Liver (tissue), 9 donors: ENCODE data around the gene E2F8. TPM values are rescaled to one million over a fixed set of nuclear protein-coding genes. Genes with fewer than 3 reads are reported as not detected.

Source experiments
- DNase-seq: peaks from one replicate; pipeline ENCODE4 v3.0.0-alpha.2; 2017; ENCODE audit warnings: low spot score
- H3K27ac ChIP-seq, 2 donors: one replicate each; pipeline ENCODE4 v1.7.0; 2013; ENCODE audit warnings: inconsistent platforms in 2 of 2, low read length in 2 of 2, control low read depth in 1 of 2, low read depth in 1 of 2, mild to moderate bottlenecking in 1 of 2
- H3K27me3 ChIP-seq, 4 donors: one replicate each; pipeline versions ENCODE4 v1.6.1 to v1.7.0; 2013; ENCODE audit warnings: low read length in 3 of 4, inconsistent platforms in 1 of 4, mild to moderate bottlenecking in 1 of 4, moderate library complexity in 1 of 4; ENCODE audit not compliant: control insufficient read depth in 4 of 4, insufficient read depth in 4 of 4
- H3K36me3 ChIP-seq, 4 donors: one replicate each; pipeline versions ENCODE4 v1.6.1 to v1.7.0; 2013; ENCODE audit warnings: low read length in 3 of 4, mild to moderate bottlenecking in 3 of 4, low read depth in 1 of 4, moderate library complexity in 1 of 4; ENCODE audit not compliant: control insufficient read depth in 4 of 4, insufficient read depth in 3 of 4
- H3K4me1 ChIP-seq, 4 donors: one replicate each; pipeline versions ENCODE4 v1.6.1 to v1.7.0; 2013; ENCODE audit warnings: low read length in 3 of 4, mild to moderate bottlenecking in 3 of 4, moderate library complexity in 1 of 4; ENCODE audit not compliant: control insufficient read depth in 4 of 4, insufficient read depth in 4 of 4
- H3K4me3 ChIP-seq, 3 donors: one replicate each; pipeline versions ENCODE4 v1.6.1 to v1.7.0; 2013; ENCODE audit warnings: low read length in 3 of 3, control low read depth in 1 of 3, low read depth in 1 of 3, mild to moderate bottlenecking in 1 of 3
- H3K9ac ChIP-seq, 2 donors: one replicate each; pipeline ENCODE4 v1.7.0; 2013; ENCODE audit warnings: low read length in 2 of 2, mild to moderate bottlenecking in 2 of 2, moderate library complexity in 2 of 2, control low read depth in 1 of 2, low read depth in 1 of 2
- H3K9me3 ChIP-seq, 4 donors: one replicate each; pipeline versions ENCODE4 v1.6.1 to v1.7.0; 2013; ENCODE audit warnings: low read length in 3 of 4; ENCODE audit not compliant: control insufficient read depth in 4 of 4
- ATF3 ChIP-seq: IDR thresholded peaks from 2 replicates; pipeline ENCODE4 v1.6.1; 2016; ENCODE audit warnings: antibody characterized with exemption
- EGR1 ChIP-seq, 2 donors: IDR thresholded peaks; 2 replicates each; pipeline ENCODE4 v1.6.1; 2016 to 2018; ENCODE audit warnings: antibody characterized with exemption in 2 of 2, low read depth in 2 of 2
- FOXA1 ChIP-seq: IDR thresholded peaks from 2 replicates; pipeline ENCODE4 v1.6.1; 2016; ENCODE audit warnings: antibody characterized with exemption
- GABPA ChIP-seq, 2 donors: IDR thresholded peaks in 1 of 2; conservative IDR thresholded peaks in 1 of 2; 2 replicates each; pipeline ENCODE4 v1.6.1; 2016; ENCODE audit warnings: antibody characterized with exemption in 2 of 2, mild to moderate bottlenecking in 1 of 2, moderate library complexity in 1 of 2
- HNF4A ChIP-seq, 2 donors: conservative IDR thresholded peaks; 2 replicates each; pipeline ENCODE4 v1.6.1; 2016; ENCODE audit warnings: antibody characterized with exemption in 2 of 2, mild to moderate bottlenecking in 2 of 2
- HNF4G ChIP-seq: IDR thresholded peaks from 2 replicates; pipeline ENCODE4 v1.6.1; 2016; ENCODE audit warnings: antibody characterized with exemption
- JUND ChIP-seq, 2 donors: IDR thresholded peaks; 2 replicates each; pipeline ENCODE4 v1.6.1; 2016; ENCODE audit warnings: antibody characterized with exemption in 2 of 2
- NR2F2 ChIP-seq: IDR thresholded peaks from 2 replicates; pipeline ENCODE4 v1.6.1; 2016; ENCODE audit warnings: antibody characterized with exemption
- RAD21 ChIP-seq, 2 donors: IDR thresholded peaks; 2 replicates each; pipeline ENCODE4 v1.6.1; 2016; ENCODE audit warnings: antibody characterized with exemption in 2 of 2, mild to moderate bottlenecking in 2 of 2
- REST ChIP-seq: IDR thresholded peaks from 2 replicates; pipeline ENCODE4 v1.6.1; 2016; ENCODE audit warnings: antibody characterized with exemption, mild to moderate bottlenecking
- RXRA ChIP-seq, 2 donors: IDR thresholded peaks; 2 replicates each; pipeline ENCODE4 v1.6.1; 2017 to 2018; ENCODE audit warnings: antibody characterized with exemption in 2 of 2, mild to moderate bottlenecking in 1 of 2
- SP1 ChIP-seq: IDR thresholded peaks from 2 replicates; pipeline ENCODE4 v1.6.1; 2018; ENCODE audit warnings: antibody characterized with exemption, mild to moderate bottlenecking
- YY1 ChIP-seq: IDR thresholded peaks from 2 replicates; pipeline ENCODE4 v1.6.1; 2016; ENCODE audit warnings: antibody characterized with exemption, mild to moderate bottlenecking
- ZBTB33 ChIP-seq: IDR thresholded peaks from 2 replicates; pipeline ENCODE4 v1.6.1; 2016; ENCODE audit warnings: antibody characterized with exemption
- WGBS: extraction: QIAGEN DNeasy Blood & Tissue Kit; methylation state at CpG from one replicate; pipeline ENCODE4 v1.1.7; 2013; 5-methylcytosine and 5-hydroxymethylcytosine counted together
- polyA plus RNA-seq, 2 donors: library from polyadenylated mRNA; stranded (reverse) in 1 of 2; unstranded in 1 of 2; fragments of 200-250 nt in 1 of 2; fragments of >200 nt in 1 of 2; fragmentation: Nextera tagmentation in 1 of 2; extraction: Ambion mirVana in 1 of 2; gene quantifications; one replicate each; pipeline versions ENCODE4 v1.2.1 to v1.2.3, GENCODE V29; 2013 to 2015
- total RNA-seq, 2 donors: library from RNA; depleted of rRNA; stranded (reverse); fragments of >200 nt; gene quantifications; one replicate each; pipeline ENCODE4 v1.2.3, GENCODE V29; 2014
- donor health status: healthy.
- donor health status: healthy.
- donor health status: healthy.
- donor health status: healthy.
- donor health status: healthy.

E2F8 gene
- total and polyA plus RNA-seq, 4 donors = 0.14 to 9.6 (median 0.66) TPM; not detected in 1

- H3K9me3 ChIP-seq = no peaks in the 10 kb centered on the region
- TF ChIP-seq YY1 = no peak
- 74% methylated on average over 3 of the region's 3 CpGs for WGBS
- no peak overlapping the region for H3K4me3 ChIP-seq
- H3K27me3 ChIP-seq = no peaks in the 10 kb centered on the region
- H3K27ac ChIP-seq = no peak overlapping the region
- no peak overlapping the region for H3K9ac ChIP-seq
- no peak for DNase-seq
- H3K4me1 ChIP-seq = no peaks in the 10 kb centered on the region
- H3K36me3 ChIP-seq = no peaks in the 10 kb centered on the region
These were observed 19.6 kb downstream of the E2F8 start for GRCh38 chr11:19220903-19221724.

- Histone ChIP-seq H3K4me1 (no peaks in the 10 kb centered on the region), H3K27ac (no peak overlapping the region), H3K9ac (no peak overlapping the region), H3K9me3 (no peaks in the 10 kb centered on the region), H3K36me3 (no peaks in the 10 kb centered on the region), H3K27me3 (no peaks in the 10 kb centered on the region), H3K4me3 (no peak overlapping the region)
- TF ChIP-seq GABPA (IDR thresholded peaks at IDR 0.05 in 1 of 2, conservative IDR thresholded peaks at IDR 0.05 in 1 of 2) = no peak
- no peak for TF ChIP-seq ZBTB33
- TF ChIP-seq REST = no peak
- no peak for TF ChIP-seq RXRA (IDR thresholded peaks at IDR 0.05)
- TF ChIP-seq JUND (IDR thresholded peaks at IDR 0.05) = no peak
- TF ChIP-seq NR2F2 = no peak
- TF ChIP-seq HNF4A (conservative IDR thresholded peaks at IDR 0.05) = no peak
- TF ChIP-seq FOXA1 = no peak
- no peak for TF ChIP-seq HNF4G
- no peak for TF ChIP-seq SP1
- 86% methylated on average over 15 of the region's 15 CpGs for WGBS
- DNase-seq = no peak
These were observed 21.8 kb downstream of the E2F8 start for GRCh38 chr11:19218786-19219460.

- no peaks in the 10 kb centered on the region for H3K9me3 ChIP-seq
- H3K36me3 ChIP-seq = no peaks in the 10 kb centered on the region
- DNase-seq = no peak
- H3K9ac ChIP-seq = no peak overlapping the region
- H3K4me3 ChIP-seq = no peak overlapping the region
- no peak overlapping the region for H3K27ac ChIP-seq
- WGBS = 92% methylated on average over 3 of the region's 3 CpGs
- no peaks in the 10 kb centered on the region for H3K4me1 ChIP-seq
- peaks cover 0 to under 1% (median 0%) of the 10 kb centered on the region in 4 donors for H3K27me3 ChIP-seq
- no peak for TF ChIP-seq SP1
- TF ChIP-seq EGR1 (IDR thresholded peaks at IDR 0.05; ENCODE audit: low read depth in 2 of 2) = no peak
- no peak for TF ChIP-seq ATF3
- no peak for TF ChIP-seq YY1
- no peak for TF ChIP-seq REST
- TF ChIP-seq RAD21 (IDR thresholded peaks at IDR 0.05) = no peak
- no peak for TF ChIP-seq JUND (IDR thresholded peaks at IDR 0.05)
- TF ChIP-seq HNF4A (conservative IDR thresholded peaks at IDR 0.05) = no peak
- TF ChIP-seq FOXA1 = no peak
- TF ChIP-seq NR2F2 = no peak
- TF ChIP-seq ZBTB33 = no peak
These were observed 22.5 kb downstream of the E2F8 start for GRCh38 chr11:19218216-19218615.
